SKM-1 (cell line): ENCODE measurements around the gene KCNMA1.
"Not testable (repeated sequence)": the region's sequence is repeated elsewhere in the genome, so short reads cannot be mapped to it uniquely, and the experiment has no call there.

ENCODE experiments used
- DNase-seq: peaks from one replicate; lab custom pipeline; 2025; ENCODE audit not compliant: unreplicated experiment; lab: John Stamatoyannopoulos, UW

The KCNMA1 gene

DNA sequence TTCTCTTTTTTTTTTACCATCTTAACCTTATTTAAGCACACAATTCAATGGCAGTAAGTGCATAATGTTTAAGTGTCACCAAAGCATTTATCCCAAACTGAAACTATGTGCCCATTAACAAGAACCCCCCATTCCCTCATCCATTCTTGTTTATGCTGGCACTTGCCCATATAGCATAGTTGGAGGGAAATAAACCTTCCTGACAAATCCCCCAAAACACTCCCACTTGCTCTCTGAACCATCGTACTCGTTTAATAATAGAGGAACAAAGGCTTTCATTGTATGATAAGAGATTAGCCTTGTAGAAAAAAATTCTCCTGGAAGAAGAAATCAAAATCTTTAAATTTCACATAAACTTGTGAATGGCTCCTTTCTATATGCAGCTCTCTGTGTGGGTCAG is 26.4 kb upstream of the KCNMA1 start:
- DNase-seq: no peak

DNA sequence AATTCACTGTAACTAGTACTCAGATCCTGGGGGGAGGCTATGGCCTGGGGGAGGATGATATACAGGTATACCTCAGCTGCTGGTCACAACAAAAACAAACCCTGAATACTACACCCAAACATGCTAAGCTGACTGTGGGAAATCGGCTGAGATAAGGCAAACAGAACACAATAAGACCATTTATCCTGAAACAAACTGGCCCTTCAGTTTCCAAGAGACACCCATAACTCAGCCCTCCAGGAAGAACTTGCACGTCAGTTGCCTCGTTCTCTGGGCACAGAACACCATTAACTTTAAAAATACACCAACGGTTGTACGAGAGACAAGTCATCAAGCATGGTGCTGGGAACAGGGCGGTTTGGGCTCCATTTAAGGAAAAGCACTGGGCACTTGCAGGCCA is 24.1 kb upstream of the KCNMA1 start:
- no peak for DNase-seq

DNA sequence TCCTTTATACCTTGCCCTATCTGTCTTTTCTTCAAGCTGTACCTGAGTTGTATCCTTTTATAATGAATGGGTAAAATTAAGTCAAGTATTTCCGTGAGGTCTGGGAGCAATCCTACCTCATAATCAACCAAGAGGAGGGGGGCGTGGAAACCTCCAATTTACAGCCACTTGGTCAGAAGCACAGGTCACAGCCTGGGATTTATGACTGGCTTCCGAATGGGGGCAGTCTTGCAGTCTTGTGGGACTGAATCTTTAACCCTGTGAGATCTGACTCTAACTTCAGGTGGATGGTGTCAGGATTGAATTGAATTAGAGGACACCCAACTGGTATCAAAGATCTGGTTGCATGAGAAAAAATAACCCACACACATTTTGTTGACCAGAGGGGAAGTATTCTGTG is 23.5 kb upstream of the KCNMA1 start:
- DNase-seq: no peak

DNA sequence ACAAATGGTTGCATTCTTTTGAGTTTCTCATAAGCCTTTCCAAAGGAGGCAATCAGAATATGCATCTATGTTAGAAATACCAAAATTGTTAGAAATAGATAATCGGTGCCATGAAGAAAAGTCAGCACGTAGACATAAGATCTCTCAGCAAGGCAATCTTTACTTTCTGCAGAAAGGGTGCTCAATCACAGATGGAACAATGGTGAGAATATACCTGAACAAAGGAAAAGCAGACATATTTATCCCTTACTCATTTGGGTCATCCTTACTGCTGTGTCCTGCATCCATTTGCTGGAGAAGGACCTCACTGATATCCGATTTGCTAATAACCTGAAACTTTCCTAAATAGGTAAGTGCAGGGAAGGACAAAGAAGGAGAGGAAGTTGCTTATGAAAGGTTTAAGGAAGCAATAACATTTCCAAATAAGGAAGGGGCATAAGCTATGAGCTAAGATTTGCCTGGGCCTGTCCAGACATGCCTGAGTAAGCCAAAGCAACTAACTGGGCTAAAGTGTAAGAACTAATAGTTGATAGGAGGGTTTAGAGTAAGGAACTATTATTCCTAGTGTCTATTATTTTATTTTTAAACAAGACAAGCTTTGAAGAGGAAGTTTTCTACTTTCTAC is 21.6 kb upstream of the KCNMA1 start:
- not testable (repeated sequence) for DNase-seq

DNA sequence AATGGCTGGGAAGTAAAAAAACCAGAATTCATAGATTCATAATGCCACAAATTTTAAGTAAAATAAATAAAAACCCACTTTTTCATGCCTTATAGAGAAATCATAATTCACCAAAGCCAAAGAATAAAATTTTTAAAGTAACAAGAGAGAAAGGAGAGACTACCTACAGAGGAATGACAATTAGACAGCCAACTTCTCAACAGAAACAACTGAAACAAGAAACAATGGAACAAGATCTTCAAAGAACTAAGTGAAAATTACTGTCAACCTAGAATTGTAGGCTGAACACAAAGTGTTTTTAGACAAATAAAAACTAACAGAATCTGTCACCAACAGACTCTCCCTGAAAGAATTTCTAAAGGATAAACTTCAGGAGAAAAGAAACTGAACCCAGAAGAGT is 15.6 kb upstream of the KCNMA1 start:
- DNase-seq: no peak

DNA sequence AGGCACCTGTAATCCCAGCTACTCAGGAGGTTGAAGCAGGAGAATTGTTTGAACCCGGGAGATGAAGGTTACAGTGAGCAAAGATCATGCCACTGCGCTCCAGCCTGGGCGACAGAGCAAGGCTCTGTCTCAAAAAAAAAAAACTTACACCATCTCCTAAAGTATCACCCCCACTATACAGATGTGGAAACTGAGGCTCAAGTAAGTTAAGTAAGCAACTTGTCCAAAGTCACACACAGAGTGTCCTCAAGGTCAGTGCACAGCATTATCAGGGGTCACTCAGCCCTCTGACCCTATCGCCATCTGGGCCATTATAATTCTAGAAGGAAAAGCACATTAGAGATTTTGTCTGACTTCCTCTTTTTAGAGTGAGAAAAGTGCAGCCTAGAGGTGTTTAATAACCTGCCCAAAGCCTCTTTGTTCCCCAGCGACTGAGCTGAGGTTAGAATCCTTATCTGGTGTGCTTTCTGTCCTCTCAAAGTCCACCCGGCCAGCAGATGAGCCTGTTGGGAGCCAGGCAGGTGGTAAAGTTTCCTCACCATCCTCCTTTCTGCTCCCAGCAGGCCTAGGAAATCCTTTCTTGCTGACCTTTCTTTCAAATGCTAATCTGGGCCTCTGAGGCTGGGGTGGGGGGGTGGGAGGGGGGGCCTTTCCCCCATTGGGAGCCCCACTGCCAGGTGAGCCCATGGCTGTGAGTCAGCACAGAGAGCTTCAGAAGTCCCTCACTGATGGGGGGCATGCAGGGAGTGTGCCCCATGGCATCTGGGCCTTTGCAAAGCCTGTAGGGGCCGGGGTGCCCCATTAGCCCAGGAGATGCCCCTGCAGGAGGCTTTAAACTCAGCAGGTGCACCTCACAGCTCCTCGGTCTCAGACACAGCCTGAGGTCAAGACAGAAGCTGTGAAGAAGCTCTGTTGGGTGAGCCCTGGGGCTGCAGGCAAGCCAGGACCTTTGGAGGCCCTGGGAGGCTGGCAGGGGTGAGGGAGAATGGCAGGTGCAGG is 12.0 kb upstream of the KCNMA1 start:
- DNase-seq: no peak

DNA sequence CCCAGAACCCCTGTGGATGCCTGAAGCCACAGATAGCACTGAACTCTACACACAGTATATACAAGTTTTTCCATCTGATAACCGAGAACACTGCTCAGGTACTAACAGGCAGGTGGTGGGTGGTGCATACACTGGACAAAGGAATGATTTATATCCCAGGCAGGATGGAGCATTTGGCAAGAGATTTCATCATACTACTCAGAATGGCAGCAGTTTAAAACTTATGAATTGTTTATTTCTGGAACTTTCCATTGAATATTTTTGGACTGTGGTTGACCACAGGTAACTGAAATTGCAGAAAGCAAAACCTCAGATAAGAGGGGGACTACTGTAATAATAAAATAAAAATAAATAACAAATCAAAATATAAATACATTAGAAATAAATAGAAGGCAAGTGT is 10.9 kb upstream of the KCNMA1 start:
- no peak for DNase-seq

DNA sequence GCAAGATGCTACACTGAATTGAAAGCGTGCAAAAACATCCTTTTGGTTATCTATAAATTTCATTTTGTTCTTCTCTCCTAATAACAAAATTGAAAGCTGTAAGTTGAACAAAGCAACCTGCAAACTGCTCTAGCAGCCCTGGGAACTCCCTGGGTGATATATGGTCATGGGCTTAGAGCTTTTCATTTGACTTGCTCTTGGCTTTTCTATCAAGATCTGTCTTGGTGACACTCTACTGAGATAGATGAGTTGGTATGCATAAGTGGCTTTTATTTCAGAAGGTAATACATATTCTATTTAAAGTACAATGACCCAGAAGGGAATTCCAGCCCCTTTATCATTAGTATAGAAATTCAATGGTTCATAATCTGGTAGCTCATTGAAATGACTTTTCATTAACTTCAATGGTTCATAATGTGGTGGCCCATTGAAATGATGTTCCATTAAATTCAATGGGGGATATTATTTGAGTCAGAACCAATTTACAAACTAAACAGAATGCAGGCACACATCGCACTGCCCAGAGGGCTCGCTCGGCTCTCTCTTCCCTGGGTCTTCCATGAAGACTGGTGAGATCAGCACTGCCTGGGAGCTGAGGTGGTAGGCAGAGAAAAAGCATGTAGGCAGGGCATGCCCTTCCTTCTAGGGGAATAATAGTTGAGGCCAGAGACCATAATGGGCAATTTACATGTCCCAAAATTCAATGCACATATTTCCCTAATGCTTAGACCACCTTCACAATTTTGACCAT is 10.1 kb upstream of the KCNMA1 start:
- no peak for DNase-seq

DNA sequence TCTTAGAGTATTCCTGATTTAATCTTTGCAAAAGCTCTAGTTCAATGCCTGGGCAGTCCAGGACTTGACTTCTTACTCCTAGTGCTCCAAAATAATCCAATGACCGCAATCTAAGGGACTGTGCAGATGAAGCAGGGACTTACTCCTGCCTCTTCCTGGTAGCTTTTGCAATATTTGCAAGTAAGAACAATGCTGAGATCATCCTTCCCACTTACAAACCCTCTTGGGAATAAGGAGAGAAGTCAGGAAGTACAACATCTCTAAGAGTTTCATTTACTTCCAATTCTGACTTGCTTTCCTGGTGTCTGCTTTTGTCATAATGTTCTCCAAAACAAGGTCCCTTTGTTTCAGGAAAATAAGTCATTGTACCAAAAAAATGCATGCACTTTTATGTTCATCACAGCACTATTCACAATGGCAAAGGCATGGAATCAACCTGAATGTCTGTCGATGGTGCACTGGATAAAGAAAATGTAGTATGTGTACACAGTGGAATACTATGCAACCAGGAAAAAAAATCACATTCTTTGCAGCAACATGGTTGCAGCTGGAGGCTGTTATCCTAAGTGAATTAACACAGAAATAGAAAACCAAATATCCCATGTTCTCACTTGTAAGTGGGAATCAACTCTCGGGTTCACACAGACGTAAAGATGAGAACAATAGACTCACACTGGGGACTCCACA is 7.1 kb upstream of the KCNMA1 start:
- no peak for DNase-seq

DNA sequence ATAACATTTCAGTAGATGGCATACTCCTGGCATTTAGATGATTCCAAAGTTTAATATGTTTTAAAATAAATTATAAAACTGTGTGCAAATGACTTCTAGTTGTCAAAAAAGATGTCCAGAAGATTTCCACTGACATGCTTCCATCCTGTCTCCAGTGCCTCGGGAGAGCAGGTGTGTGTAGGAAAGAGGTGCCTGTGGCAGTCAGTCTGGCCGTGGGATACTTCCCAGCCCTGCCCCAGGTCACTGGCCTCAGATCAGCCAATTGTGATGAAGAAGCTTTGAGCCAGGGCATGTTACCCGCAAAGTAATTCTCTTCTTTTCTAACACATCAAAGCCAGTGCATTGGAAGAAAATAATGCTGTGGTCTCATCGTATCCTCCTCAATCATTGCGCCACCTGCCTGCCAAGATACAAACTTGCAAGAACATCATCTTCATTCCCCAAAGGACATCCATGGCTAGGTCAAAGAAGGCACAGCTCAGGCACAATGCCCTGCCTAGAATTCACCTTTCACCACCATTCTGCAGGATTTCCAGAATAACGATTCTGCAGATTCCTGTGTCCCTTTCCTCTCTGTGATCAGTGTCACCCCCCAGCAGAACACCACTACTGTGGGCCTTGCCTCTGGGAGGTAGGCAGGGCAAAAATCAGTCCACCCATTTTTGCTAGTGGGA is 6.3 kb upstream of the KCNMA1 start:
- DNase-seq: peak; percentile 55

DNA sequence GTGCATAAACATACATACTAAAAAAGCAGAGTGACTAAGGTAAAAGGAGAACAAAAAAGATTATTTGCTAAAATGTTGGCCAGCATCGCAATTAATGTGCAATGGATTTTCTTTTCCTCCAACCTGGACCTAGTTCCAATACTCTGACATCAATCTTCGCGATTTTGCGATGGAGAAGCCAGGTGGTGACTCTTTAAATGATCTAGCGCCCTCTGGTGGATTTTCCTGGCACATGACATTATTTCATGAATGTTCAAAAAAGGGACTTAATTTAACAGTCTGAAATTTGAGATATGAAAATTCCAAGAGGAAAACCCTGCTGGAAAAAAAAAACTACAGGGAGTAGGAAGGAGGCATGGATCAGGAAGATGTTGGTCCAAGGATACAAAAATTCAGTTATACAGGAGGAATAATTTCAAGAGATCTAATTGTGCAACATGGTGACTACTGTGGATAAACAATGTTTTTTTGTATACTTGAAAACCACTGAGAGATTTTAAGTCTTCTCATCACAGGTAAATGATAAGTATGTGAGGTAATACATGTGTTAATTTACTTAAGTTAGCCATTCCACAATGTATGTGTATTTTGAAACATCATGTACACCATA is 4.3 kb upstream of the KCNMA1 start:
- DNase-seq: peak; percentile 55

DNA sequence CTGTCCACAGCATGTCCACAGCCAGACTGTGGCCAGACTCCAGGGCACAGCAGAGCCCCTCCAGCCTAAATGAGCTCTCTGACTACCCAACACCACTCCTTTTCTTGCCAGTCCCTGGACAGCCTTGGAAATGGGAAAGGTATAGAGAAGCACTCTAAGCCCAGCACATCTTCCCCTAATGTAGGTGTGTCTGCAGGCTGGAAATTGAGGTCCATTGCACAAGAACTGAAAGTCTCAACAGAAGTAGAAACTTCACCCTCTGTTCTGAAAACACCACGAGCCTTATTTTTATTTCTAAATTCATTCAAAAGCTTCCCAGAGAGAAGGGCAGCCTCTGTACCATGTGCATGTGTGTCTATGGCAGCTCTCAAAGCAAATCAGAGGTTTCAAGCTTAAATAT is 3.7 kb upstream of the KCNMA1 start:
- no peak for DNase-seq

DNA sequence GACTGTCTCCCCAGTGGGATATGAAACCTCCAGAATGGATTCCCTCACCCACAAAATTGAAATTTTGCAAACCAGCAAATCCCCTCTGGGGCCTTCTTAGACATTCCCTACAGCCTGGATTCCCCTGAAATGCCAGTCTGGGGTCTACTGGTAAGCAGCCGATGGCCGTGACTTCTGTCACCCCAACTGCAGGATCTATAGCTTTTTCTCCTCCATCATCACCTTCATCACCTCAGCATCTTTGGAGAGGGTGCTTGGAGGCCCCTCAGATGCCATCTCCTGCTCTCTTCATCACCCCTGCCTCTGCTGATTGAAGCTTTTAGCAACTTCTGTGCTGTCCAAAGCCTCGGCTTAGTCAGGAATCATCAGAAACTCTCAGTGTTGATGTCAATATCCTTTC is 2.6 kb upstream of the KCNMA1 start:
- no peak for DNase-seq

DNA sequence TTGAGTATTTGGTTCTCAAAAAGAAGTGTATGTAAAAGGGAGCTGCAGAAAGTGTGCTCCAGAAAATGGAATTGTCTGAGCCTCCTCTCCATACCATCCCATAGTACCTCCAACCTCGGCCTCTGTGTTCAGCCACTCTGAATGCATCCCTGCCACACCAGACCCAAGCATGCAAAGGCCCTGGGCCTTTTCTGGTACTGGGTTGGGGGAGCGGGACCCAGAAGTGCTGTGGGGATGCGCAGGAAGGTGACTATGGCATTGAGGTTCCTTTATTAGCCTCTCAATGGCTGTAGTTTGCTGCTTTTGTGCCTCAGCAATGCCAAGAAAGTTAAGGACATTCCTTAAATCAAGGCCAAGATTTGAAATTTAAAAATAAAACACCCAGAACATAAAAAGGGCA is 2.1 kb upstream of the KCNMA1 start:
- no peak for DNase-seq

DNA sequence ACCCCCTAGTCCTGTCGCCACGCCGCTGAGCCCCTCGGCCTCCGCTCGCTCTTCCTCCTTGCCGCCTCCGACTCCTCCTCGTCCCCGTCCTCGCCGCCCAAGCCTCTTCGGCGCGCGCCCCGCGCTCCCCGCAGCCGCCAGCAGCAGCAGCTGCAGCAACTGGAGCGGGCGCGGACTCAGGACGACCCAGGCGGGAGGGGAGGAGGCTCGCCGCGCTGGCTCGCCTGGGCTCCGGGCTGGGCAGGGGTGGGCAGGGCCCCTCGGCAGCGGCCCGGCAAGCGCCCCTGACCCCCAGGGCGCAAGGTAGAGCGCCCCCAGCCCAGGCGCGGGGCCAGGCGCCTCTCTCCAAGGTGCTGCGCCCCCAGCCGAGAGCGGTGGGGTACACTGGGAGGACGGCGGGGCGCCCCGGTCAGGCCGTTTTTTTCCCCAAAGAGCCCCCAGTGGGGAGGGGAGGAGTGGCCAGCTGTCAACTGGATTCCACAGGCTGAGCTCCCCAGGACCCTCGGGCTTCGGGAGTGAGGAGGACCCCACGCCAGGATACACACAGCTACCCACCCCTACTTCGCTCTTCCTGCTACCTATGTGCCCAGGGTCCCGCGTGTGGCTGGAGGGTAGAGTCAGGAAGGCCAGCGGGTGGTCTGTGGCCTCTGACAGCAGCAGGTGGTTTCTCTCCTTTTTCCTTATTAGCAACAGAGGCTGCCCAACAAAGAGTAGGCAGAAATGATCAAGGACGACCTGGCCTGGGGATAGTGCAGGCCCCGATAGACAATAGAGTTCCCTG is 903 bp upstream of the KCNMA1 start:
- no peak for DNase-seq

DNA sequence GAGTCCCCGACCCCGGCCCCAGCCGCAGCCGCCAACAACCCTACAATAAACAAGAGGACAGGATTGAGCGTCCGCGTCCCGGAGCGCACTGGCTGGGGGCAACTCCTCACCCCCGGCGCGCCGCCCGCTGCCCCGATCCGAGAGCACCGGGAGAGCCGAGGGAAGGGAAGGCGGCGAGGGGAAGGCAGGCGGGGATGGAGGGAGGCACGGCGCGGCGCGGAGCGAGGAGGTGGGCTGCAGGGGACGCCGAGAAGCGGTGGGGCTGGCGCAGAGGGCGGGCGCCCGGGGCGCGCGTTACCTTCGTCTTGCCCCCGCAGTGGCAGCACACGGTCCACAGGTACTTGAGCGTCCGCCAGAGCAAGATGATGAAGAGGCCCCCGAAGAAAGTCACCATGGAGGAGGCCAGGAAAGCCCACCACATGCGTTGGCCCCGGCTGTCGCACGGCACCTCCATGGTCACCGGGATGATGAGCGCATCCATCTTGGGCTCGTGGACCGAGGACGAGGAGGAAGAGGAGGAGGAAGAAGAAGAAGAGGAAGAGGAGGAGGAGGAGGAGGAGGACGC is 559 bp downstream of the KCNMA1 start:
- DNase-seq: no peak

DNA sequence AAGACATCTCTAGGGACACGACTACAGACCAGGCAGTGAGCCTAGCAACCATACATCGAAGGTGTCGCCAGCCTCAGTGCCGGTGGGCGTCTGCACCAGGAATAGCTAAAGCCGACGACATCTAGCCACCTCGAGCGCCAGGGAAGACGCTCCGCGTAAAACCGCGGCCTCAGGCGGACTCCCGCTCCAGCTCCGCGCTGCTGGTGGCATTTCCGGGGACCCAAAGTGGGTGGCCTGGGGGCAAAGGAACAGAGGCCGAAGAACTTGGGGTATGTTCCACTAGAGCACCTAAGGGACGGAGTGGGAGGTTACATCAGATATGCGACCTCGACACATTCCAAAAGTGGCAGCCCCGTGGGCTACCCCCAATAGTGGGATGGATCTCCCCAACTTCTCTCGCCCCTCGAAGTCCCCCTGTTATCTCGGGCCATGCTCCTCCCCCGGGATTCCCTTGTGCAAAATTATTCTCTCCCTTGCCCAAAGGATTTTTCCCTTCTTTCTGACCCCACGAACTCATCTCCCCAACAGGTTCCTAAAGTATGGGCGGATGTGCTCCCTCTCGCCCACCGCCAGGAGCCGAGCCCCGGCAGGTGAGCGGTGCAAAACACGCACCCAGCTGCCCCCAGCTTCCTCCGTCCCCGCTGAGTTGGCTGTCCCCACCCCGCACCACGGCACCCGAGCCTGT is 1.2 kb downstream of the KCNMA1 start:
- DNase-seq: no peak

DNA sequence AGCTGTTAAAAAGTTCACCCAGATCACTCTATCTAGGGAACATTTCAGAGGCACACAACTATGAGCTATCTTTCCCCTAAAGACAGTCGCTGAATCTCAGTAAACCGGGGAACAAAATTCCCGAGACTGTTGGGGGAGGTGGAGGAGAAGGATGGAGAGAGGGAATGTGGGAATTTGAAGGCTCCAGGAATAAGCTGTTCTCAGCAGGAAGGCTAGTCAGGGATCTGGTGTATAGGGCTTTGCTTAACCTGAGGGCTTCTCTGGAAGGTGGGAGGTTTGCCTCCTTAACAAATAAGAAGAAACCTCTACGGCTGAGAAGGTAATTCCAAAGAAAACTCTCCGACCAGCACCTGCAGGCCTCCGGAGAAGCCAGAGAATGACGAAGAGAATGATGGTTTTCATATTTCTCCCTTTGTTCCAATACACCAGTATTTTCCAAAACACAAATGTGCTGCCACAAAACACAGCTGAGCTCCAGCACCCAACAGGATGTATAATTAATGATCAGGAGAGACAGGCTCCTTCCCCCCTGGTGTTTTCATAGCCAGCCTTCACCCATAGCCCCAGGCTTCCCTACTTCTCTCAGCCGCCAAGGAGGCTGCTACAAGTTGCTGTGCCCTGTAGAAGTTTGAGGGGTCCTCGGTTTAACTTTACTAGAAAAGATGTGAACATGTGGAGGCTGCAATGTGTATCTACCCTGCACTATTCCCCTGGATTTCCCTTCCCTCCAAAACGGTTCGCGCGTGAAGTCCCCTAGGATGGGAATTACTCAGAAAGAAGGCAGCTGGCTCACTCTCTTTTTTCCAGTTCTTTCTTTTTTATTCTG is 2.0 kb downstream of the KCNMA1 start:
- DNase-seq: no peak
